NOMO-1 treated with dmso at 0.1 percent for 144 hours (cell line): Measurements from ENCODE around the gene CNPY2.
"Not testable (repeated sequence)": the region's sequence is repeated elsewhere in the genome, so short reads cannot be mapped to it uniquely, and the experiment has no call there.

ENCODE experiments used
- DNase-seq: peaks from one replicate; lab custom pipeline; 2025; ENCODE audit not compliant: unreplicated experiment; lab: John Stamatoyannopoulos, UW

The CNPY2 gene

DNA sequence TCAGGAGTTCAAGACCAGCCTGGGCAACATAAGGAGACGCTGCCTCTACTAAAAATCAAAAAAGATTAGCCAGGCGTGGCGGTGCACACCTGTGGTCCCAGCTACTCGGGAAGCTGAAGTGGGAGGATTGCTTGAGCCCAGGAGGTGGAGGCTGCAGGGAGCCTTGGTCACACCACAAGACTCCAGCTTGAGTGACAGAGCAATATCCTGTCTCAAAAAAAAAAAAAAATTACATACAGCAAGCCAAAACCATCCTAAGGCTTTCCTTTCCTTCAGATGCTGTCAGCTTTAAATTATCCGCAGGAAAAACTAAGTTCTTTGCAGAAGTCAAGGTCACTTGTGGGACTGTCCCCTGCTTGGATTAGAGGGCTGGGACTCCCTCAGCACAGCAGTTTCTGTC, 17.0 kb downstream of the CNPY2 start:
- DNase-seq = no peak

DNA sequence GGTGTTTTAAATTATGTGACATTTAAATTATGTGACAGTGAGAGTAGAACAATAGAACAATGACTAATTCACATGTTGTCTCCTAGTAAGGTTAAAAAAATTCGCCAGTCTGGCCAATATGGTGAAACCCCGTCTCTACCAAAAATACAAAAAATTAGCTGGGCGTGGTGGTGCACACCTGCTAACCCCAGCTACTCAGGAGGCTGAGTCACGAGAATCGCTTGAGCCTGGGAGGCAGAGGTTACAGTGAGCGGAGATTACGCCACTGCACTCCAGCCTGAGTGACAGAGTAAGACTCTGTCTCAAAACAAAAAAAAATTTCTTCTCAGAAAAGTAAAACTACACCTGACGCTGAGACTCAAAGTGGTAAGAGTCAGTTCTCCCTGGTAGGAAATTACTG, 18.4 kb downstream of the CNPY2 start:
- DNase-seq = no peak

DNA sequence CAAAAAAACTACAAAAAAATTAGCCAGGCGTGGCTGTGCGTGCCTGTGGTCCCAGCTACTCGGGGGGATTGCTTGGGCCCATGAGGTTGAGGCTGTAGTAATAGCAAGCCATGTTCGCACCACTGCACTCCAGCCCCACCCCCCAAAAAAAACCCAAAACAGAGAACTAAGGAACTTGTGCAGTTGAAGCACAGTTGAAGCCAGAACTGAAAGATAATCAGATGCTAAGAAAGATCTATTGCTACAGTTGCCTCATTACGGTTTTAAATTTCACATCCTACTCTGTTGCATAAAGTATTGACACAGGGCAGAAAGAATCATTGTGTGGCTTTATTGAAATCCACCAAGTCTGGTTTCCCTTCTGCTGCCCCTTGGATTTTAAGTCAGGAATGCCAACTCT, 19.5 kb downstream of the CNPY2 start:
- no peak for DNase-seq

DNA sequence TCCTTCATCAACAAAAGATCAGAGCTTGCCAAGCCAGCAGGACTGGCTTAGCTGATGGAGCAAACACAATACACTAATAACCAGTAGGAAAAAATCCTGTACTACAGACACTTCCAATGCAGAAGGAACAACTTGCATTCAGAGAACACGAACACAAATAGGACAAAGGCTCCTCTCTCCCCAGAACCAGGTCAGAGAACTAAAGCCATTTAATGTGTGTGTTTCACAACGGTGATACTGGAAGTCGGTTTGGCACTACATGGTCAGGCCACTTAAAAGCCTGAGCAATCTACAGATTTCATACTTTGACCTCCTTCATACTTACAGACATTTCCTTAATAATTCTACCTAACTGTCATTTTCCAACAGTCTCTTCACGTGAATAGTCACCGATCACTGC, 22.0 kb downstream of the CNPY2 start:
- DNase-seq = no peak

DNA sequence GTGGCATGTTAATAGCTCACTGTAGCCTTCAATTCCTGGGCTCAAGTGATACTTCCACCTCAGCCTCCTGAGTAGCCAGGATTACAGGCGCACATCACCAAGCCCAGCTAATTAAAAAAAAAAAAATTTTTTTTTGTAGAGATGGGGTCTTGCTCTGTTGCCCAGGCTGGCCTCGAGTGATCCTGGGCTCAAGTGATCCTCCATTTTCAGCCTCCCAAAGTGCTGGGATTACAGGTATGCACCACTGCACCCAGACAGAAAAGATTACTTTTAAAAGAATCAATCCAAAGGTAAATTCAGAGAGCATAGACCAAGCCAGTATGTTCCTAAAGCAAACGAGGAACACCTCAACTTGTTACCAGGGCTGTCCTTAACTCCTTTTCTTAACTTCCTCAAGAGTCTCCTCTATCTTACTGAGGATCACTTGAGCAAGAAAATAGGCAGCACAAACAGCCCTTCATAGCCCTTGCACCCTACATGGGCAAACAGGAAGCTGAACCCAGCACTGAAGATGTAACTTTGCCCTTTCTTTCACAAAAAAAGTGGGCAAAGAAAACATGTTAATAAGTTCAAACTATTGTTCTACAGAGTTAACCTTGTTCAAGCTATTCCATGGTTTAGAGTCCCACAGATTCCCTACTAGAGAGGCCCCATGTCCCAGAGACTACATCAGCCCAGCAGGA, 26.9 kb downstream of the CNPY2 start:
- DNase-seq = no peak

DNA sequence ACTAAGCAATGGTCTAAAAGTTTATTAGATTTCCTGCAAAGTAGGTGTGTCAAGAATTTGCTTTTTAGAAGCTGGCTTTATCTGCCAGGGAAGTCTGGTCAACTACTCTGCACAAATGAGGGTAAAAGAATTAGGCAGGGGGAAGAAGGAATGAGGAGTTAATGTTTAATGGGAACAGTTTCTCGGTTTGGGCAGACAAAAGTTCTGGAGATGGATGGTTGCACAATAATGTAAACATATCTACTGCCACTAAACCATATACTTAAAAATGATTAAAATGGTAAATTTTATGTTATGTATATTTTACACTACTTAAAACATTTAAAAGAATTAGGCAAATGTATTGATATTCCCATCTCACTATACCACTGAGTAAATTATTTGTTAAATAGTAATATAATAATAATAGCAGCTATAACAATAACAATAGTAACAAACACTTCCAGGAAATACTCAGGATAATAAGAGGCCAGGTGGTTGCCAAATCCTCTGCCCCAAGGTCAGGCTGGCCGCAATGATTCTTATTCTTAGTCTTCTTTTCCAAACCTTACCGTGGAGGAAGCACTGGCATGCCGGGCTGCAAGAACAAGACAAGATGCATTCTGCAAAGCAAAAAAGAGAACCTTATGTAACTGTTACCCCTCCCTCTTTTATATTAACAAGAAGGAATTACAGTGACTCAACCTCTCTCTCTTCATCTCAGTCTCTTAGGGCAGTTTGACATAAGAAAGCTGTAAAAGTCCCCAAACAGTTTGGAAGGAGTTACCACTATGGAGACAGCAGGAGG, 29.6 kb downstream of the CNPY2 start:
- DNase-seq = no peak

DNA sequence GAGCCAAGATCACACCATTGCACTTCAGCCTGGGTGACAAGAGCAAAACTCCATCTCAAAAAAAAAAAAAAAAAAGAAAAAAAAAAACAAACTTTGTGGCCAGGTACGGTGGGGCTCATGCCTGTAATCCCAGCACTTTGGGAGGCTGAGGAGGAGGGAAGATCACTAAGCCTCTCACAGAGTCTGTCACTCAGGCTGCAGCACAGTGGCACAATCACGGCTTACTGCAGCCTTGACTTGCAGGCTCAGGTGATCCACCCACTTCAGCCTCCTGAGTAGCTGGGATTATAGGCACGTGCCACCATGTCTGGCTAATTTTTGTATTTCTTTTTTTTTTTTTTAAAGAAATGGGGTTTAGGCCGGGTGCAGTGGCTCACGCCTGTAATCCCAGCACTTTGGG, 31.5 kb downstream of the CNPY2 start:
- DNase-seq = not testable (repeated sequence)

DNA sequence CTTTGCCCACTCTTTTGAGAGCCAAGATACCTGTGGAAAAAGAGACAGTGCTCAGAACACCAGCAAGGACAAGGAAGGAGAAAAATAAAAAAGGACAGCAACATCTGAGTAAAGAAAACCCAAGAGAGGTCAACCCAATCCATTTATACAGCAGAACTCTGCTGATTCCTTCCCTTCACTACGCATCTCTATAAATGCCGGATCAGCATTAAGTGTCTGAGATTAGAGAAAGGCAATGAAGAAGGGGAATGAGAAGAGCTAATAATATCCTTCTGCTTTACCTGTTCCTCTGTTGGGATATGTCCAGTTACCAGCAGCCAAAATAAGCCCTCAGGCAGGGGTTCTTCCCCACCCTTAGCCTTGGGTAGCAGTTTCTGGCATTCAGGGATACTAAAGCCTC, 33.2 kb downstream of the CNPY2 start:
- no peak for DNase-seq

DNA sequence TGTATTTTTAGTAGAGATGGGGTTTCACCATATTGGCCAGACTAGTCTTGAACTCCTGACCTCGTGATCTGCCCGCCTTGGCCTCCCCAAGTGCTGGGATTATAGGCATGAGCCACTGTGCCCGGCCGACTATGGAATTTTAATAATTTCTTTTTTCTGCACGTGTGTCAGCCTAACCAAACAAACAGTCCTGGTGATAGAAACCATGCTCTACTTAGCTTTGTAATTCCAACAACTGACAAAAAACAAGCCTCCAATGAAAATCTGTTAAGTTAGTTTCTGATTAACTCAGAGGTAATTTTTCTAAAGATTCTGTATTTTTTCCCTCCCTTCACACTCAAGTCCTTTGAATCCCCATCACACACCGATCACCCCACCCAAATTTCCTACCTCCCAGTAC, 33.8 kb downstream of the CNPY2 start:
- no peak for DNase-seq

DNA sequence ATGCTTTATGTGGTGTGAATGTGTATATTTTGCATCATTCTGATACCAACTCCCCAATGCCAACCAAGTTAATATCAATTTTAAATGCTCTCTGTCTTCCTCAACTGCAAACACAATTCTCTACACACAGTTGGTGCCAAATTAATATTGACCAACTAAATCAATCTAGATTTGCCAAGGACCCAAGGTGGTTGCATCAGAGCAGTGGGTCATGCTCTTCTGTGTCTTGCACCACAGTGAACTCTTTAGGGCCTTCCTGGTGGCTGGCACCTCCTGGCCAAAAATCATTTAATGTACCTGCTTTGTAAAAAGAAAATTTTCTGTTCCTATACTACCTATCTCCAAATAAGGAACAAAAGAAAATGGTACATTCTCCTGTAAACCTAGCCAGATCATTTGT, 34.9 kb downstream of the CNPY2 start:
- DNase-seq = no peak

DNA sequence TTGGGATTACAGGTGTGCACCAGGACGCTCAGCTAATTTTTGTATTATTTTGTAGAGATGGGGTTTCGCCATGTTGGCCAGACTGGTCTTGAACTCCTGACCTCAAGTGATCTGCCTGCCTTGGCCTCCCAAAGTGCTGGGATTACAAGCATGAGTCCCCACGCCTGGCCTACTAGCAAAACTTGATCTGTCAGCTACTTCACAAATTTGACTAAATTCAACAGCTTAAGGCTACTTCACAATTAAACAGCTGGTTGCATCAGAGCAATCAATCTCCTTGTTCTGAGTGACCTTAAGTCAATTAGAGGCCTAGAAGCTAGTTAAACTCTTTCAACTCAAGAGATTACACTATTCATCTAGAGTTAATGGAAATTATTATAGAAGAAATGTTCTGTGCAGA, 36.9 kb downstream of the CNPY2 start:
- no peak for DNase-seq

DNA sequence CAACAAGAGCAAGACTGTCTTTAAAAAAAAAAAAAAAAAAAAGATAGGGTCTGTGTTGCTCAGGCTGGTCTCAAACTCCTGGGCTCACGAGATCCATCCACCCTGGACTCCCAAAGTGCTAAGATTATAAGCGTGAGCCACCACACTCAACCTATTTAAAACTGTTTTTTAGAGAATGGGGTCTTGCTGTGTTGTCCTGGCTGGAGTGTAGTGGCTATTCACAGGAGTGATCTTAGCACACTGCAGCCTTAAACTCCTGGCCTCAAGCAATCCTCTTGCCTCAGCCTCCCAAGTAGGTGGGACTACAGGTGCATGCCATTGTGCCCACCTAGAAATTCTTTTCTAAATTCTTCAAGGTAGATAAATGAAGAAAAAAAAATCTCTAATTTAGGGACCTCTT, 41.5 kb downstream of the CNPY2 start:
- no peak for DNase-seq

DNA sequence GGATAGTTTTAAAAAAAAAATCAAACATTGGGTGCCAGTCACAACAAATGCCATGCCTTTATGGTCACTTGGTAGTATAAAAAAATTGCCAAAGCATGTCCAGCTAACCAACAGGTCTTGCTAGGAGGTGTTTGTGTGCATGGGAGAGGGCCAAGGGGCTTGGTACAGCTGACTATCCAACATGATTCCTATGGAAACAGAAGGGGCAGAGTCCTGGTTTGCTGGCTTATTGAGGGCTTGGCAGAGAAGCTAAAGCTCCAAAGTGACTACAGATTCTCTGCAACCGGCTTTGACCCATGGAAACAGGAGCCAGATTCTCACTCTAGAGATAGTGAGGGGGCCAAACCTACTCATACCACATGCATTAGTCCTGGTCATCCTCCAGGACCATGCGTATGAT, 43.3 kb downstream of the CNPY2 start:
- not testable (repeated sequence) for DNase-seq

DNA sequence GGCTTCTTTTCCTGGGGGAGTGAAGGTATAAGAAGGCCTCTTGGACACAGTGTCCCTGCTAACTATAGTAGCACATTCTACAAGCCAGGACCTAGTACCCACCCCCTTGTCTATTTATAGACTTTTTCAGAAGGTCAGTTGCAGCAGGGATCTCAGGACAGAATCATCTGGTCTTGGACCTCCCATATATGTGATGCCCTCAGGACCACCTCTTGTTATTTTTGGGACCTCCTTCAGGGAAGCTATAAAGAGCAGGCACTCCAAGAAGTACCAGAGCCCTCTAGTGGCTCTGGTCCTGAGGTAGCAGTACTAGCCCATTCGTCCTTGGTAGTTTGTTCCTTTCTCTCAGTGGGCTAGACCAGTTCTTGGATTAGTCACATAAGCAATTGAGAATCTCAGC, 44.8 kb downstream of the CNPY2 start:
- no peak for DNase-seq

DNA sequence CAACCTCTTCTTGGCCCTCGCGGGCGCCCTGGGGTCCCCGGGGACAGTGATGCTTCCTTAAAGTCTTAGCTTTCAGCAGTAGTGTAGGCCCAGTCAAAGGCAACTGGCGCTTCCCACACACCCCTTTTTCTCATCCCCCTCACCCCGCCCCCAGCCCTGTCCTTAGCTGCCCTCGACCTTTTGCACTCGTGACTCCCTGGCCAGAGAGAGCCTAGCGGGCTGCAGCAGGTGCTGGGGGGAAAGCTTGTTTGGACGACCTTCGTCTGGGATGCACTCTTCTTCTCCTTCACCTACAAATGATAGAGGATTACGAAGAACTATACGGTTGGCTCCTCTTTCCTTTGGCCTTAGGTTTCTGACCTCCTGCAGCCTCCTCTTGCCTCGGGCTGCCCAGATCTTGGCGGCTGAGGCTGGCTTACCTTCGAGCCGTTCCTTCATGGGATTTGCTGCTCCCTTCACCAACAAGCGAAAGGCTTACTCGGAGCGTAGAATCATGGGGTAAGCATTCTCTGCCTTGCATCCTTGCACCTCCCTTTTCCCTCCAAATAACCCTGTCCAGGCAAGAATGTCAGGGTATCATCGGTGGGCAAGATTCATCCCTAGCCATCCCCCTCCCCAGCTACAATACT, 48.2 kb downstream of the CNPY2 start:
- no peak for DNase-seq

DNA sequence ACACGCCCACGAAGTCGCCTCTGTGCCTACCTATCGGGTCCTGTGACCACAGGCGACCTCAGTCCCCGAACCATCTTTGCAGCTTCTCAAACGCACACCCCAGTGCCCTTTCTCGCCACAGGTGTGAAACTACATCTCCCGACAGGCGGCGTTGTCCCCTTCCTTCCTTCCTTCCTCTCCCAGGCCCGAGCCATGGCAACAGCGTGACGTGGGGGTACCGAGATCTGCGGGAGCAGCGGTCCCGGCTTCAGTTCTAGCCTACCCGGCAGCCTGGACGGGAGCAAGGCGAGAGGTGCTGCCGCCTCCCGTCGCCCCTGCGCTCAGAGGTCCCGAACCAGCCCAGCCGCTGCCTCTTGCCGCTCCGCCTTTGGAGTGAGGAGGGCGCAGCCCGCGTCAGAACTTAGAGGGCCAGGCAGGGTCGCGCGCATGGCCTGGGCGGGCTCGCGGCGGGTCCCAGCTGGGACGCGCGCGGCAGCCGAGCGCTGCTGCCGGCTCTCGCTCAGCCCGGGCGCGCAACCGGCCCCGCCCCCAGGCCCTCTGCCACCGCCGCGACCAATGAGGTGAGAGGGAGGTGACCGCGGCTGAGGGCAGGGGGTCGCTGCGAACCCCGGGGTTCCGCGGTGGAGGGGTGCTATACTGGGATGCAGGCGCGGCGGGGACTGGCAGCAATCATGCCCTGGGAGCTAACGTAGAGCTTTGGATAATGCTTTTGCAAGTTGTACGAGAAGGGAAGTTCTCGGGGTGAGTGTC, 48.9 kb downstream of the CNPY2 start, which contains the start of gene COQ10A:
Gene COQ10A (plus strand): TSS at position 250 of the 750 bp plus-strand sequence. CDS start 177 bp downstream, at position 427.
- peak; percentile 84 for DNase-seq

DNA sequence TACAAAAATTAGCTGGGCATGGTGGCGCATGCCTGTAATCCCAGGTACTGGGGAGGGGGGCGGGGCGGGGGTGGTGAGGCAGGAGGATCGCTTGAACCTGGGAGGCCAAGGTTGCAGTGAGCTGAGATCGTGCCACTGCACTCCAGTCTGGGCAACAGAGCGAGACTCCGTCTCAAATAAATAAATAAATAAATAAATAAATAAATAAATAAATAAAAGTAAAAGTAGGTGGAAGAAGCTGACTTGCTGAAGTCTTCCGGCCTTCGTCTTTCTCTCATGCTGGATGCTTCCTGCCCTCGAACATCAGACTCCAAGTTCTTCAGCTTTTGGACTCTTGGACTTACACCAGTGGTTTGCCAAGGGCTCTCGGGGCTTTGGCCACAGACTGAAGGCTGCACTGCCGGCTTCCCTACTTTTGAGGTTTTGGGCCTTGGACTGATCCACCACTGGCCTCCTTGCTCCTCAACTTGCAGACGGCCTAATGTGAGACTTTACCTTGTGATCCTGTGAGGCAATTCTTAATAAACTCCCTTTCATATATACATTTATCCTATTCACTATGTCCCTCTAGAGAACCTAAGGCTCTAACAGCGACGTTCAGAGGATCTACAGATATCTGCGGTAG, 49.6 kb downstream of the CNPY2 start:
- not testable (repeated sequence) for DNase-seq

DNA sequence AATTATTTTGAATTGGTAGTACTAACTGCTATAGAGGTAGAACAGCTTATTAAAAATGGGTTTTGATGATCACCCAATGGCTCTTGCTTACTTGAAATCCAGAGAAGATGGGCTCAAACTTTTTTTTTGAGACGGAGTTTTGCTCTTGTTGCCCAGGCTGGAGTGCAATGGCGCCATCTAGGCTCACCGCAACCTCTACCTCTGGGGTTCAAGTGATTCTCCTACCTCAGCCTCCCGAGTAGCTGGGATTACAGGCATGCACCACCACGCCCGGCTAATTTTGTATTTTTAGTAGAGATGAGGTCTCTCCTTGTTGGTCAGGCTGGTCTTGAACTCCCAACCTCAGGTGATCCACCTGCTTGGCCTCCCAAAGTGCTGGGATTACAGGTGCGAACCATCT, 52.8 kb downstream of the CNPY2 start:
- not testable (repeated sequence) for DNase-seq

DNA sequence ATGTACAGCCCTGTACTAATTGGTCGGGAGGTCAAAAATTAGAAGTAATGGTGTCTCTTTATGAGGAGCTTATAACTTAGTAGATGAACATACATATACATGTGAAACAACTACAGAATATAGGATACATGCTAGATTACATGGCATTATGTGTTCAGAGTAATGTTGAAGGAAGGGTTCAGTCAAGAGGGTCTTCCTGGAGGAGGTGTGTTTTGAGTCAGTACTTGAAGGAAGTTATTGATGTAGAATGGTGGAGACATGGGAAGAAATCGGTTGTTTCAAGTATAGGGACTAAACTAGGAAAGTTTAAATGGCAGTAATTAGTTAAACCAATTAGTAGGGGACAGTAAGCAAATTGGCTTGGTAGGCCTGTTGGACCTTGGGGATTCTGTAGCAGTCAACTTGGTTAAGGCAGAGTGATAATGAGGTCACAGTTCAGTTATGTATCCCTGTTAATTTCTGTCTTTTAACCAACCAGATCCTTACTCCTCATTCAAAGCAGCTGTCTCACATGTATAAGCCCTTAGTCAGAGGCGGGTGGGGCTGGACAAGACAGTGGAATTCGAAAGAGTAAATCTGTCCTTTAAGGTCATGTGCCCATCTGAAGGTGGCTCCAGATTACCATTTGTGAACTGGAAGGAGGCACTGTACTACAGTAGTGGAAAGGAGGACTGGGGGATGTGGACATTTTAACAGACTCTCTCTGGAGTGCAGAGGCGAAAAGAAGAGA, 54.1 kb downstream of the CNPY2 start:
- DNase-seq = no peak

DNA sequence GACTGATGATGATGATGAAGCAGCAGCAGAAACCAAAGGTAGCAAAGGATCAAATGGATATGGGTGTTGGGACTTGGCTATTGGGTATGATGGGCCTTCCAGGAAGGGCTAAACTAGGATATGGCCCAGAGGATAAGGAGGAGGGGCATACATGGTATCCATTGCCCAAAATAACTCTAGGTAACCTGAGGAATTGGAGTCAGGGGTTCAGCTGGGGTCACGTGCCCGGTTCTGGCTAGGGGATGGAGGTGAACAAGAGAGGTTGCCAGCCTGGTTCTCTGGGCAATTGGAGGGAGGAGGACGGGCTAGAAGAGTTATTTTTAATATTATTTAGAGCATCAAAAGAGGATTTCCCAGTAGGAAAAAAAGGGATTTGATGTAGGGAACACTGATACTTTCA, 54.9 kb downstream of the CNPY2 start:
- no peak for DNase-seq
